GM18499 (cell line): ENCODE data around the gene ACTL7A.
"Not testable (repeated sequence)": the region's sequence is repeated elsewhere in the genome, so short reads cannot be mapped to it uniquely, and the experiment has no call there.

Experiments used
- ATAC-seq: cut with Tn5 transposase; IDR thresholded peaks from one replicate; pipeline ENCODE4 v1.9.1; 2021; ENCODE audit warnings: moderate number of reproducible peaks; ENCODE audit not compliant: insufficient read depth, unreplicated experiment

ACTL7A gene, protein sequence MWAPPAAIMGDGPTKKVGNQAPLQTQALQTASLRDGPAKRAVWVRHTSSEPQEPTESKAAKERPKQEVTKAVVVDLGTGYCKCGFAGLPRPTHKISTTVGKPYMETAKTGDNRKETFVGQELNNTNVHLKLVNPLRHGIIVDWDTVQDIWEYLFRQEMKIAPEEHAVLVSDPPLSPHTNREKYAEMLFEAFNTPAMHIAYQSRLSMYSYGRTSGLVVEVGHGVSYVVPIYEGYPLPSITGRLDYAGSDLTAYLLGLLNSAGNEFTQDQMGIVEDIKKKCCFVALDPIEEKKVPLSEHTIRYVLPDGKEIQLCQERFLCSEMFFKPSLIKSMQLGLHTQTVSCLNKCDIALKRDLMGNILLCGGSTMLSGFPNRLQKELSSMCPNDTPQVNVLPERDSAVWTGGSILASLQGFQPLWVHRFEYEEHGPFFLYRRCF

GRCh38 chr9:108861997-108862396 lies at the start of gene ACTL7A:
Gene ACTL7A, plus strand, starts transcription at chr9:108862266. Its CDS starts 57 bp downstream, at chr9:108862323.
- no peak for ATAC-seq

GRCh38 chr9:108812396-108813025 lies 49.6 kb upstream of the ACTL7A start:
- no peak for ATAC-seq

GRCh38 chr9:108813951-108814601 lies 48.0 kb upstream of the ACTL7A start:
- ATAC-seq = no peak

DNA sequence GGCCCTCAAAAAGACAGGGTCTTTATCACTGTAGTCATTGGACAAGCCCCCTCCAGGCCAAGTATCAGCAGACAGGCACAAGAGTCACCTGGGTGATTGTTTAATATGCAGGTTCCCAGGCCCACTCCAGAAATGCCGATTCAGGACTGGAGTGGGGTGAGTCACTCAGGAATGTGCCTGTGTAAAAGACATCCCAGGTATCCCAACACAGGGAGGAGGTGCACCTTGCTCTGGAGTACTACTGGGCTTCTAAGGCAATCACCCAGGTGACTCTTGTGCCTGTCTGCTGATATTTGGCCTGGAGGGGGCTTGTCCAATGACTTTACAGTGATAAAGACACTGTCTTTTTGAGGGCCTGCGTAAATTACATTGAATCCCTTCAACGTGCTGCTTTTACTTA lies 46.9 kb upstream of the ACTL7A start:
- ATAC-seq = no peak

DNA sequence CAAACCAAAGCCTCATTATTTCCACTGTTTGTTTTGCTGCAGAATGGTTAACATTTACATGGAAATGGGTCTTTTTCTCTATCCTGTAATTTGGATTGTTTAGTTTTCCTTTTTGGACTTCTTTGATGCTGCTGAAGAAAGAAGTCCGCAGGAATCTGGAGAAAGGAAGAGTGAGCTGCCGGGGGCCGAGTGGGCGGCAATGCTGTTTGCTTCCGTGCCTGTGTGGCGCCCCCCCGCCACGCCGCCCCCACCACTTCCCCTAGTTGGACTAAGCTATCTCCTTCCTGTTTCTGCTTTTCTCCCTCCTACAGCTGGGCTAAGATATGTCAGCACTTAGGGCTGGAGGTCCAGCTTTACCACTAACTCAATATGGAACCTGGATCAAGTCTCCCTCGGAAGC lies 46.0 kb upstream of the ACTL7A start:
- ATAC-seq = no peak

GRCh38 chr9:108823829-108824228 lies 38.2 kb upstream of the ACTL7A start:
- ATAC-seq = no peak

DNA sequence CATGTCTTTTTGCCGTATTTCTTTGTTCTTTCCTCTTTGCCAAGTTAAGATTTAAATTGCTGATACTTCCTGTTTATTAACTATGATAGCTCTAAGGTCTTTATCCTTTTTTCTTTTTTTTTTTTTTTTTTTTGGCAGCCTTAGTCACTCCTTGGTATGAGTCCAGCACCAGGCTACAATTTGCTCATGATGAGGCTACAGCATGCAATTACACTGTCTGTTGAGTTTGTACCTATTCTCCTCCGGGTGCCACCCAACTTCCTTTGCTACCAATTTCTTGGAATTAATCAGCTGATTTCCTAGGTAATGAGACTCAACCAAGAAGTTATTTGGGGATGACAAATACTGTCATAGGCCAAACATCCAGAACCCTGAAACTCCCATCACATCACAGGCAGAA lies 31.8 kb upstream of the ACTL7A start:
- no peak for ATAC-seq

- ATAC-seq = no peak
Observed at GRCh38 chr9:108831496-108832178, 30.4 kb upstream of the ACTL7A start.

GRCh38 chr9:108832179-108832500 lies 29.9 kb upstream of the ACTL7A start:
- ATAC-seq = no peak

DNA sequence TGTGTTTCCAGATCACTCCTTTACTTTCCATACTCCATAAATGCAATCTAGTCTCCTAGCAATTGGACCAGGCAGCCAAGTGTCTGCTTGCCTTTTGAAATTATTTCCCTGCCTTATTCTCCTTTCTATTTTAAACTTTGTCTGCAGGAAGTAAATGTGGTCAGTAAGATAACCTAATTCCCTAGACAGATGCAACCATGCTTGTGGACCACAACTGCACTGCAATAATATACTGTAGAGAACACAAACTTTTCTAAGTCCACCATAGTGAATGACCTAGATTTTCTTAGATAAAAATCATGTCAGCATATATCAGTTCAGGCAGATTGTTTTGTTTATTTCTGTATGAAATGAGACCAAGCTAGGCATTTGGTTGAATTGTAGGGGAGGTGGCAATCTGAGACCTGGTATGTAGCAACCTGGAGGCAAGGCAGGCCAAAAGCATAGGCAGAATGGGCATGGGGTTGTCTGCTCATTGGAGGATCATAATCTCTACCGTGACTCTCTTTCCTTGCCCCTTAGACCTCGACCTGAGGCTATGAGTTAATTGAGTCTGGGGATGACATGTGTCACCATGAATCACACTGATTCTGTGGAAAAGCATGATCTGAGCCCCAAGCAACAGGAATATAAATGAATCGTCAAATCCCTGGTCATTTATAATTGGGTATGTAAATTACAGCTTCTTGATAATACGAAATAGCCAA lies 27.0 kb upstream of the ACTL7A start:
- no peak for ATAC-seq

- ATAC-seq = no peak
Observed at GRCh38 chr9:108835831-108836230, 26.2 kb upstream of the ACTL7A start.

DNA sequence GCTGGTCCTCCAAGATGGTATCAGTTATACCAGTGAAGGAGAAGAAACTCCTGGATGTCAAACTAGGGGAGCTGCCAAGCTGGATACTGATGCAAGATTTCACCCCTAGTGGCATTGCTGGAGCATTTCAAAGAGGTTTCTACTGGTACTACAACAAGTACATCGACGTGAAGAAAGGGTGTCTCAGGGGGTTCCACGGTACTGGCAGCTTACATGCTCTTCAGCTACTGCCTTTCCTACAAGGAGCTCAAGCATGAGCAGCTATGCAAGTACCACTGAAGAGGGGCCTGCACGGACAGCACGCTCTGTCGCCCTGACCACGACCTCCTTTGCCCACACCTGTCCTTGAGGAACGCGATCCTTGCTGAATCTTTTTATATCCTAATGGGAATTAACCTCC lies 25.7 kb upstream of the ACTL7A start:
- no peak for ATAC-seq

- no peak for ATAC-seq
Observed at GRCh38 chr9:108836781-108837180, 25.3 kb upstream of the ACTL7A start.

GRCh38 chr9:108837530-108837929 lies 24.5 kb upstream of the ACTL7A start:
- no peak for ATAC-seq

GRCh38 chr9:108838017-108838416 lies 24.0 kb upstream of the ACTL7A start:
- ATAC-seq = no peak

DNA sequence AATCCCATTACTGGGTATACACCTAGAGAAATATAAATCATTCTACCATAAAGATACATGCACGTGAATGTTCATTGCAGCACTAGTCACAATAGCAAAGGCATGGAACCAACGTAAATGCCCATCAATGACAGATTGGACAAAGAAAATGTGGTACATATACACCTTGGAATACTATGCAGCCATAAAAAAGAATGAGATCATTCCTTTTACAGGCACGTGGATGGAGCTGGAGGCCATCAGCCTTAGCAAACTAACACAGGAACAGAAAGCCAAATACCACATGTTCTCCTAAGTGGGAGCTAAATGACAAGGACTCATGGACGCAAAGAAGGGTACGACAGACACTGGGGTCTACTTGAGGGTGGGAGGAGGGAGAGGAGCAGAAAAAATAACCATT lies 22.5 kb upstream of the ACTL7A start:
- ATAC-seq = not testable (repeated sequence)

DNA sequence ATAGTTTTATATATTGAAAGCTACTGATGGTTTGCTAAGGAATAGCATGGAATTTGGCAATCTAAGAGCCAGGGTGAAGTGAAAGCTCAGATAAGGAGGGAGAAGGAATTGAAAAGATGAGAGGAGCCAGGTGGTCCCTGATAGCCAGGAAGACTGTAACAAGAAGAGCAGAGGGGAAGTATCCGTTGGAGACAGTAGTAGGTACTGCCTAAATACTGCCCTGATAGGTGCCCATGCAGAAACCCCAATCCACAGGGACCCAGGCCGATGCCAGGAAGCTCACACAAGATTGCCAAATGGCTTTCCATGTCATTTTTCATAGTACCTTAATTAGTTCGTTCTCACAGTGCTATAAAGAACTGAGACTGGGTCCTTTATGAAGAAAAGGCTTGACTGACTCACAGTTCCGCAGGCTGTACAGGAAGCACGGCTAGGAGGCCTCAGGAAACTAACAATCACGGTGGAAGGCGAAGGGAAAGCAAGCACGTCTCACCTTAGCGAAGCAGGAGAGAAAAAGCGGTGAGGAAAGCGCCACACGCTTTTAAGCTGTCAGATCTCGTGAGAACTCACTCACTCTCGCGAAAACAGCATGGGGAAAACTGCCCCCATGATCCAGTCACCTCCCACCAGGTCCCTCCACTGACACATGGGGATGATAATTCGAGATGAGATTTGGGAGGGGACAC lies 19.3 kb upstream of the ACTL7A start:
- ATAC-seq = no peak

GRCh38 chr9:108844391-108844790 lies 17.7 kb upstream of the ACTL7A start:
- ATAC-seq = no peak

GRCh38 chr9:108844856-108845255 lies 17.2 kb upstream of the ACTL7A start:
- no peak for ATAC-seq

GRCh38 chr9:108845507-108845906 lies 16.6 kb upstream of the ACTL7A start:
- ATAC-seq = no peak
